WTC11 (cell line): ENCODE results near the gene CD2. TPM values are rescaled to one million over a fixed set of nuclear protein-coding genes. Genes with fewer than 3 reads are reported as not detected.

Experiments
- ATAC-seq: fragments of 200-7000 bp; cut with Tn5 transposase; 2 replicates; pipeline ENCODE4 v1.10.0; 2021; ENCODE audit warnings: mild to moderate bottlenecking, moderate library complexity
- CTCF ChIA-PET: fragments of 300-600 bp; sonication (Branson Sonifier 250); formaldehyde crosslinking; loops from one replicate; lab custom pipeline; 2021; ENCODE audit warnings: antibody characterized with exemption; lab: Charles Lee
- POLR2A ChIA-PET: fragments of 350-600 bp; sonication (Branson Sonifier 250); formaldehyde crosslinking; loops from one replicate; lab custom pipeline; 2021; ENCODE audit warnings: antibody characterized with exemption; lab: Charles Lee
- DNase-seq: peaks from one replicate; pipeline ENCODE4 v3.0.0; 2021; ENCODE audit warnings: low spot score
- H3K27ac Mint-ChIP-seq: 2 replicates; pipeline ENCODE4 v1.8.0; 2021; ENCODE audit warnings: mixed read lengths
- H3K27me3 Mint-ChIP-seq: 2 replicates; pipeline ENCODE4 v1.8.0; 2021; ENCODE audit warnings: low read depth, mild to moderate bottlenecking, moderate library complexity, mixed read lengths
- H3K36me3 Mint-ChIP-seq: 2 replicates; pipeline ENCODE4 v1.8.0; 2021; ENCODE audit warnings: mixed read lengths
- H3K4me1 Mint-ChIP-seq: 2 replicates; pipeline ENCODE4 v1.8.0; 2022; ENCODE audit warnings: mixed read lengths
- H3K4me3 Mint-ChIP-seq: 2 replicates; pipeline ENCODE4 v1.8.0; 2021; ENCODE audit warnings: mild to moderate bottlenecking, moderate library complexity, mixed read lengths
- H3K9me3 Mint-ChIP-seq: 2 replicates; pipeline ENCODE4 v1.8.0; 2021; ENCODE audit warnings: mixed read lengths
- ATF1 ChIP-seq: sonication (generic); formaldehyde crosslinking; IDR thresholded peaks from 2 replicates; pipeline ENCODE4 v1.8.1; 2023; ENCODE audit warnings: mild to moderate bottlenecking, moderate library complexity, missing genetic modification reagents
- ELF4 ChIP-seq: sonication (generic); formaldehyde crosslinking; IDR thresholded peaks from 2 replicates; pipeline ENCODE4 v1.8.1; 2022; ENCODE audit warnings: low read depth, mild to moderate bottlenecking, moderate library complexity, missing genetic modification reagents
- ESRRA ChIP-seq: sonication (generic); formaldehyde crosslinking; IDR thresholded peaks from 2 replicates; pipeline ENCODE4 v1.8.1; 2022; ENCODE audit warnings: mild to moderate bottlenecking, missing genetic modification reagents, borderline replicate concordance
- FOXJ3 ChIP-seq: sonication (generic); formaldehyde crosslinking; IDR thresholded peaks from 2 replicates; pipeline ENCODE4 v1.9.0; 2021; ENCODE audit warnings: missing genetic modification reagents, mild to moderate bottlenecking, borderline replicate concordance
- MXD4 ChIP-seq: fragments of 250-450 bp; sonication (Bioruptor Pico); IDR thresholded peaks from 2 replicates; pipeline ENCODE4 v1.8.0; 2021; ENCODE audit warnings: mild to moderate bottlenecking, moderate library complexity, borderline replicate concordance
- PRRX2 ChIP-seq: fragments of 250-450 bp; sonication (Bioruptor Pico); IDR thresholded peaks from 2 replicates; pipeline ENCODE4 v1.8.0; 2021; ENCODE audit warnings: mild to moderate bottlenecking
- TCF7 ChIP-seq: sonication (generic); formaldehyde crosslinking; IDR thresholded peaks from 2 replicates; pipeline ENCODE4 v1.8.0; 2022; ENCODE audit warnings: mild to moderate bottlenecking, low read depth, missing genetic modification reagents, moderate library complexity
- ZNF138 ChIP-seq: sonication (generic); formaldehyde crosslinking; conservative IDR thresholded peaks from 2 replicates; pipeline ENCODE4 v1.8.1; 2022; ENCODE audit warnings: mild to moderate bottlenecking, moderate library complexity, missing genetic modification reagents
- ZNF396 ChIP-seq: fragments of 250-450 bp; sonication (Bioruptor Pico); IDR thresholded peaks from 2 replicates; pipeline ENCODE4 v1.8.0; 2021; ENCODE audit warnings: mild to moderate bottlenecking, moderate library complexity, borderline replicate concordance
- ZNF416 ChIP-seq: fragments of 250-450 bp; sonication (Bioruptor Pico); IDR thresholded peaks from 2 replicates; pipeline ENCODE4 v1.9.0; 2021; ENCODE audit warnings: mild to moderate bottlenecking, inconsistent platforms
- ZNF423 ChIP-seq: fragments of 250-450 bp; sonication (Bioruptor Pico); IDR thresholded peaks from 2 replicates; pipeline ENCODE4 v2.1.2; 2022; ENCODE audit warnings: mild to moderate bottlenecking, moderate library complexity
- total RNA-seq: library from RNA; stranded (reverse); gene quantifications from 3 replicates; pipeline ENCODE4 v1.2.3, GENCODE V29; 2021
- TF ChIP-seq, protein P1 (sequence below): sonication (generic); formaldehyde crosslinking; IDR thresholded peaks from 2 replicates; pipeline ENCODE4 v1.8.1; 2022; ENCODE audit warnings: mild to moderate bottlenecking, missing genetic modification reagents, moderate library complexity, borderline replicate concordance
- TF ChIP-seq, protein P2 (sequence below): sonication (generic); formaldehyde crosslinking; IDR thresholded peaks from 2 replicates; pipeline ENCODE4 v1.8.1; 2022; ENCODE audit warnings: missing genetic modification reagents, borderline replicate concordance
- TF ChIP-seq, protein P3 (sequence below): fragments of 250-450 bp; sonication (Bioruptor Pico); IDR thresholded peaks from 2 replicates; pipeline ENCODE4 v1.9.0; 2021; ENCODE audit warnings: mild to moderate bottlenecking
- TF ChIP-seq, protein P4 (sequence below): sonication (generic); formaldehyde crosslinking; IDR thresholded peaks from 2 replicates; pipeline ENCODE4 v1.8.0; 2023; ENCODE audit warnings: missing genetic modification reagents
- TF ChIP-seq, protein P5 (sequence below): sonication (generic); formaldehyde crosslinking; IDR thresholded peaks from 2 replicates; pipeline ENCODE4 v1.8.1; 2023; ENCODE audit warnings: mild to moderate bottlenecking, moderate library complexity, missing genetic modification reagents
- TF ChIP-seq, protein P6 (sequence below): sonication (generic); formaldehyde crosslinking; IDR thresholded peaks from 2 replicates; pipeline ENCODE4 v1.8.0; 2022; ENCODE audit warnings: mild to moderate bottlenecking, missing genetic modification reagents
- TF ChIP-seq, protein P7 (sequence below): sonication (generic); formaldehyde crosslinking; IDR thresholded peaks from 2 replicates; pipeline ENCODE4 v1.8.1; 2022; ENCODE audit warnings: low read depth, missing genetic modification reagents, borderline replicate concordance

CD2 gene
- total RNA-seq, 1 experiment from 2014 or later, result 0.13 TPM

DNA sequence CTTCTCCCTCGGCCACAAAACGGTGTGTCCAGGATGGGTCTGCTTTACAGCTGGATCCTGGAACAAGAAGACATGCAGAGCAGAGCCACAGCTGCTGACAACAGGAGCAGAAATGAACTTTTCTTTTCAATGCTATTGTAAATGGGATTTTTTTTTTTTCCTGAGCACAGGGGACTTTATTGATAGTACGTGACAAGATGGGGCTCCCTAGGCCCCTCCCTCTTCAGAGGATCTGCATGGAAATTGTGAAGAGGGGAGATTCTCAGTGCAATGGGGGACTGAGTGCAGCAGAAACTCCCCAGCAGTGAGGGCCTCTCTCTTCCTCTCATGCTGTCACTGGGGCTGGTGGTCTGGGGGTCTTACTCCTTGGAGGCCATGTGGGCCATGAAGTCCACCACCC, 40.8 kb upstream of the CD2 start (continued):
- TF ChIP-seq, protein P1, sequence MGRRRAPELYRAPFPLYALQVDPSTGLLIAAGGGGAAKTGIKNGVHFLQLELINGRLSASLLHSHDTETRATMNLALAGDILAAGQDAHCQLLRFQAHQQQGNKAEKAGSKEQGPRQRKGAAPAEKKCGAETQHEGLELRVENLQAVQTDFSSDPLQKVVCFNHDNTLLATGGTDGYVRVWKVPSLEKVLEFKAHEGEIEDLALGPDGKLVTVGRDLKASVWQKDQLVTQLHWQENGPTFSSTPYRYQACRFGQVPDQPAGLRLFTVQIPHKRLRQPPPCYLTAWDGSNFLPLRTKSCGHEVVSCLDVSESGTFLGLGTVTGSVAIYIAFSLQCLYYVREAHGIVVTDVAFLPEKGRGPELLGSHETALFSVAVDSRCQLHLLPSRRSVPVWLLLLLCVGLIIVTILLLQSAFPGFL (CRISPR knock-in tag), result no peak

DNA sequence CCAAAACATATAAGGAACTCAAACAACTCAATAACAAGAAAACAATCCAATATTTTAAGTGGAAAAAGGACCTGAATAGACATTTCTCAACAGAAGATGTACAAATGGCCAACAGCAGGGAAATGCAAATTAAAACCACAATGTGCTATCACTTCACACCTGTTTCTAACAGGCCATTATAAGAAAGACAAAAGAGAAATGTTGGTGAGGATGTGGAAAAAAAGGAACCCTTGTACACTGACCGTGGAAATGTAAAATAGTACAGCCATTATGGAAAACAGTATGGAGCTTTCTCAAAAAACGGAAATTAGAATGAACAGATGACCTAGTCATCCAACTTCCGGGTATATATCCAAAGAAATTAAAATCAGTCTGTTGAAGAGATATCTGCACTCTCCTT, 37.8 kb upstream of the CD2 start:
- ChIA-PET CTCF (no interaction called here), POLR2A (no interaction called here)
- ATAC-seq (no peak), DNase-seq (no peak)
- Mint-ChIP-seq H3K9me3 (peaks cover 37% of the 10 kb centered on the region), H3K36me3 (peaks cover 27% of the 10 kb centered on the region), H3K27ac (no peak overlapping the region), H3K4me1 (peaks cover 30% of the 10 kb centered on the region), H3K27me3 (no peaks in the 10 kb centered on the region; the same call in 1 of the 2 replicates), H3K4me3 (no peak overlapping the region)
- TF ChIP-seq ESRRA (no peak), ZNF423 (CRISPR knock-in tag) (no peak), PRRX2 (CRISPR knock-in tag) (no peak), ZNF416 (CRISPR knock-in tag) (no peak)
- TF ChIP-seq, protein P2, sequence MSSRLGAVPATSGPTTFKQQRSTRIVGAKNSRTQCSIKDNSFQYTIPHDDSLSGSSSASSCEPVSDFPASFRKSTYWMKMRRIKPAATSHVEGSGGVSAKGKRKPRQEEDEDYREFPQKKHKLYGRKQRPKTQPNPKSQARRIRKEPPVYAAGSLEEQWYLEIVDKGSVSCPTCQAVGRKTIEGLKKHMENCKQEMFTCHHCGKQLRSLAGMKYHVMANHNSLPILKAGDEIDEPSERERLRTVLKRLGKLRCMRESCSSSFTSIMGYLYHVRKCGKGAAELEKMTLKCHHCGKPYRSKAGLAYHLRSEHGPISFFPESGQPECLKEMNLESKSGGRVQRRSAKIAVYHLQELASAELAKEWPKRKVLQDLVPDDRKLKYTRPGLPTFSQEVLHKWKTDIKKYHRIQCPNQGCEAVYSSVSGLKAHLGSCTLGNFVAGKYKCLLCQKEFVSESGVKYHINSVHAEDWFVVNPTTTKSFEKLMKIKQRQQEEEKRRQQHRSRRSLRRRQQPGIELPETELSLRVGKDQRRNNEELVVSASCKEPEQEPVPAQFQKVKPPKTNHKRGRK (CRISPR knock-in tag), result no peak
- TF ChIP-seq, protein P3, sequence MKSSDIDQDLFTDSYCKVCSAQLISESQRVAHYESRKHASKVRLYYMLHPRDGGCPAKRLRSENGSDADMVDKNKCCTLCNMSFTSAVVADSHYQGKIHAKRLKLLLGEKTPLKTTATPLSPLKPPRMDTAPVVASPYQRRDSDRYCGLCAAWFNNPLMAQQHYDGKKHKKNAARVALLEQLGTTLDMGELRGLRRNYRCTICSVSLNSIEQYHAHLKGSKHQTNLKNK (CRISPR knock-in tag), result no peak
- TF ChIP-seq, protein P4, sequence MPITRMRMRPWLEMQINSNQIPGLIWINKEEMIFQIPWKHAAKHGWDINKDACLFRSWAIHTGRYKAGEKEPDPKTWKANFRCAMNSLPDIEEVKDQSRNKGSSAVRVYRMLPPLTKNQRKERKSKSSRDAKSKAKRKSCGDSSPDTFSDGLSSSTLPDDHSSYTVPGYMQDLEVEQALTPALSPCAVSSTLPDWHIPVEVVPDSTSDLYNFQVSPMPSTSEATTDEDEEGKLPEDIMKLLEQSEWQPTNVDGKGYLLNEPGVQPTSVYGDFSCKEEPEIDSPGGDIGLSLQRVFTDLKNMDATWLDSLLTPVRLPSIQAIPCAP (CRISPR knock-in tag), result no peak

DNA sequence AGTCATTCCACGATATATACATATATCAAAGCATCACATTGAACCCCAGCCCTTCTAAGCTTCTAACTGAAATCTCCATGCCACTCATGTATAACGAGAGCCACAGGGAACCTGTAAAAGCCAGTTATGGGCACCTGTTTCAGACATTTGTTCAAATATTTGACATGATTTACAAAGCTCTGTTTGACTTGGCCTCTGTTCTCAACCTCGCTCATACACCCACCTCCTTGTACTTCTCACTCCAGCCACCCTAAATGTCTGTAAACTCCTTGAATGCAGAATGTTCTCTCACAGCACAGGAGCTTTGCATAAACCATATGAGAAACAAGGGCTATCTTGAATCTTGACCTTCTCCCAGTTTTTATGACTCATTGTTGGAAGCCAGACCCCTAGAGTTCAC, 36.9 kb upstream of the CD2 start:
- H3K4me1 Mint-ChIP-seq, result peaks cover 21% of the 10 kb centered on the region
- no peaks in the 10 kb centered on the region; the same call in 1 of the 2 replicates for H3K27me3 Mint-ChIP-seq
- CTCF ChIA-PET, result no interaction called here
- no peak overlapping the region for H3K27ac Mint-ChIP-seq
- TF ChIP-seq ELF4, result no peak
- TF ChIP-seq ZNF138 (CRISPR knock-in tag), result no peak
- TF ChIP-seq, protein P5, sequence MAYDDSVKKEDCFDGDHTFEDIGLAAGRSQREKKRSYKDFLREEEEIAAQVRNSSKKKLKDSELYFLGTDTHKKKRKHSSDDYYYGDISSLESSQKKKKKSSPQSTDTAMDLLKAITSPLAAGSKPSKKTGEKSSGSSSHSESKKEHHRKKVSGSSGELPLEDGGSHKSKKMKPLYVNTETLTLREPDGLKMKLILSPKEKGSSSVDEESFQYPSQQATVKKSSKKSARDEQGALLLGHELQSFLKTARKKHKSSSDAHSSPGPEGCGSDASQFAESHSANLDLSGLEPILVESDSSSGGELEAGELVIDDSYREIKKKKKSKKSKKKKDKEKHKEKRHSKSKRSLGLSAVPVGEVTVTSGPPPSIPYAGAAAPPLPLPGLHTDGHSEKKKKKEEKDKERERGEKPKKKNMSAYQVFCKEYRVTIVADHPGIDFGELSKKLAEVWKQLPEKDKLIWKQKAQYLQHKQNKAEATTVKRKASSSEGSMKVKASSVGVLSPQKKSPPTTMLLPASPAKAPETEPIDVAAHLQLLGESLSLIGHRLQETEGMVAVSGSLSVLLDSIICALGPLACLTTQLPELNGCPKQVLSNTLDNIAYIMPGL (CRISPR knock-in tag), result no peak
- TF ChIP-seq TCF7 (CRISPR knock-in tag), result no peak
- no peak for TF ChIP-seq ATF1 (CRISPR knock-in tag)
- TF ChIP-seq, protein P6, sequence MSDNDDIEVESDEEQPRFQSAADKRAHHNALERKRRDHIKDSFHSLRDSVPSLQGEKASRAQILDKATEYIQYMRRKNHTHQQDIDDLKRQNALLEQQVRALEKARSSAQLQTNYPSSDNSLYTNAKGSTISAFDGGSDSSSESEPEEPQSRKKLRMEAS (CRISPR knock-in tag), result no peak
- TF ChIP-seq, protein P7, sequence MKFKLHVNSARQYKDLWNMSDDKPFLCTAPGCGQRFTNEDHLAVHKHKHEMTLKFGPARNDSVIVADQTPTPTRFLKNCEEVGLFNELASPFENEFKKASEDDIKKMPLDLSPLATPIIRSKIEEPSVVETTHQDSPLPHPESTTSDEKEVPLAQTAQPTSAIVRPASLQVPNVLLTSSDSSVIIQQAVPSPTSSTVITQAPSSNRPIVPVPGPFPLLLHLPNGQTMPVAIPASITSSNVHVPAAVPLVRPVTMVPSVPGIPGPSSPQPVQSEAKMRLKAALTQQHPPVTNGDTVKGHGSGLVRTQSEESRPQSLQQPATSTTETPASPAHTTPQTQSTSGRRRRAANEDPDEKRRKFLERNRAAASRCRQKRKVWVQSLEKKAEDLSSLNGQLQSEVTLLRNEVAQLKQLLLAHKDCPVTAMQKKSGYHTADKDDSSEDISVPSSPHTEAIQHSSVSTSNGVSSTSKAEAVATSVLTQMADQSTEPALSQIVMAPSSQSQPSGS (CRISPR knock-in tag), result no peak
- TF ChIP-seq FOXJ3 (CRISPR knock-in tag), result no peak
- no peak for TF ChIP-seq MXD4
- TF ChIP-seq ZNF396, result no peak
- TF ChIP-seq, protein P4 (CRISPR knock-in tag), result no peak
- TF ChIP-seq, all 79 proteins: peak for 0
- DNase-seq (no peak), ATAC-seq (no peak)
- POLR2A ChIA-PET, result no interaction called here
- Mint-ChIP-seq H3K9me3 (peaks cover 37% of the 10 kb centered on the region), H3K4me3 (no peak overlapping the region), H3K36me3 (peaks cover 27% of the 10 kb centered on the region)
